Measurements from ENCODE around the gene SH3BP4.

GRCh38 chr2:234961784-234962183, 10.0 kb downstream of the SH3BP4 start:
- TF ChIP-seq CTCF (IDR thresholded peaks at IDR 0.05) (no peak), POLR2A (IDR thresholded peaks at IDR 0.05) (no peak)

Data from esophagus squamous epithelium (tissue), 4 donors.